Measurements from ENCODE around the gene ANKRD42. TPM values are rescaled to one million over a fixed set of nuclear protein-coding genes. Genes with fewer than 3 reads are reported as not detected.

ANKRD42 gene
- total RNA-seq, 1 donor from 2014 or later = 12.1 TPM

- peaks cover 35% of the 10 kb centered on the region for H3K4me1 Mint-ChIP-seq (ENCODE audit: low read depth)
- TF ChIP-seq CTCF (IDR thresholded peaks at IDR 0.05; ENCODE audit: unreplicated experiment) = no peak
- H3K9me3 Mint-ChIP-seq (ENCODE audit: low read depth) = no peaks in the 10 kb centered on the region
- no peak for DNase-seq (ENCODE audit: low spot score, unreplicated experiment)
- peaks cover 14% of the 10 kb centered on the region for H3K36me3 Mint-ChIP-seq (ENCODE audit: insufficient read depth)
- peak overlapping the region; percentile 100 for H3K4me3 Mint-ChIP-seq (ENCODE audit: low read depth)
- no peaks in the 10 kb centered on the region for H3K27me3 Mint-ChIP-seq
- H3K27ac Mint-ChIP-seq = peak overlapping the region; percentile 59
Measured at GRCh38 chr11:83158965-83159901, 34.3 kb upstream of the ANKRD42 start.

- TF ChIP-seq CTCF (IDR thresholded peaks at IDR 0.05; ENCODE audit: unreplicated experiment) = no peak
- H3K36me3 Mint-ChIP-seq (ENCODE audit: insufficient read depth) = peaks cover 18% of the 10 kb centered on the region
- H3K27me3 Mint-ChIP-seq = no peaks in the 10 kb centered on the region
- peaks cover 35% of the 10 kb centered on the region for H3K4me1 Mint-ChIP-seq (ENCODE audit: low read depth)
- H3K4me3 Mint-ChIP-seq (ENCODE audit: low read depth) = peak overlapping the region; percentile 100
- H3K27ac Mint-ChIP-seq = peak overlapping the region; percentile 50
- H3K9me3 Mint-ChIP-seq (ENCODE audit: low read depth) = no peaks in the 10 kb centered on the region
- no peak for DNase-seq (ENCODE audit: low spot score, unreplicated experiment)
Measured at GRCh38 chr11:83159902-83160865, 33.3 kb upstream of the ANKRD42 start.

GRCh38 chr11:83161610-83162199 is 31.8 kb upstream of the ANKRD42 start:
- no peak overlapping the region for H3K4me3 Mint-ChIP-seq (ENCODE audit: low read depth)

GRCh38 chr11:83162377-83162776 is 31.1 kb upstream of the ANKRD42 start:
- TF ChIP-seq CTCF (IDR thresholded peaks at IDR 0.05; ENCODE audit: unreplicated experiment) = no peak
- H3K4me1 Mint-ChIP-seq (ENCODE audit: low read depth) = peaks cover 34% of the 10 kb centered on the region
- H3K27me3 Mint-ChIP-seq = no peaks in the 10 kb centered on the region
- peaks cover 10% of the 10 kb centered on the region for H3K9me3 Mint-ChIP-seq (ENCODE audit: low read depth)
- peaks cover 30% of the 10 kb centered on the region for H3K36me3 Mint-ChIP-seq (ENCODE audit: insufficient read depth)
- no peak overlapping the region for H3K27ac Mint-ChIP-seq
- H3K4me3 Mint-ChIP-seq (ENCODE audit: low read depth) = no peak overlapping the region
- DNase-seq (ENCODE audit: low spot score, unreplicated experiment) = no peak

More at GRCh38 chr11:83161610-83162199, 31.8 kb upstream of the ANKRD42 start:
- TF ChIP-seq CTCF (IDR thresholded peaks at IDR 0.05; ENCODE audit: unreplicated experiment) = no peak
- DNase-seq (ENCODE audit: low spot score, unreplicated experiment) = no peak
- Mint-ChIP-seq H3K9me3 (ENCODE audit: low read depth) (peaks cover 10% of the 10 kb centered on the region), H3K27ac (peak overlapping the region; percentile 55), H3K36me3 (ENCODE audit: insufficient read depth) (peaks cover 31% of the 10 kb centered on the region), H3K4me1 (ENCODE audit: low read depth) (peaks cover 34% of the 10 kb centered on the region), H3K27me3 (no peaks in the 10 kb centered on the region)
